ENCODE results near the gene CEMIP.

DNA sequence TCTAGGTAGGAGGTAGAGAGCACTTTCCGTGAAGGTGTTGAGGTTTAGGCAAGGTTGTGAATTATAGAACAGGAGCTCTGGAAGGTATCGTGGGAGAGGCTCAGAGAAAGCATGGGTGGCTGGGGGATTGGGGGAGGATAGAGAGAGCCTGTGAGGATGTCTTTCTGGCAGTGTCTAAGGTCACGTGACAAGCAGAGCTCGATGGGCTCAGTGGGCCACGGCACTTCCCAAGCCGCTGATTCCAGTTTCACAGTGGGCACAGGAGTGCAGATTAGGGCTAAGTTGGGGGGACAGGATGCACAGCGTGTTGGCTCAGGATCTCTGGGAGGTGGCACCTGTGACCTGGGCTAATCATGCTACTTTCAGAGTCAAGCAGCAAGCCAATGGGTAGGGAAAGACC lies 52.0 kb downstream of the CEMIP start:
- TF ChIP-seq, protein P1, sequence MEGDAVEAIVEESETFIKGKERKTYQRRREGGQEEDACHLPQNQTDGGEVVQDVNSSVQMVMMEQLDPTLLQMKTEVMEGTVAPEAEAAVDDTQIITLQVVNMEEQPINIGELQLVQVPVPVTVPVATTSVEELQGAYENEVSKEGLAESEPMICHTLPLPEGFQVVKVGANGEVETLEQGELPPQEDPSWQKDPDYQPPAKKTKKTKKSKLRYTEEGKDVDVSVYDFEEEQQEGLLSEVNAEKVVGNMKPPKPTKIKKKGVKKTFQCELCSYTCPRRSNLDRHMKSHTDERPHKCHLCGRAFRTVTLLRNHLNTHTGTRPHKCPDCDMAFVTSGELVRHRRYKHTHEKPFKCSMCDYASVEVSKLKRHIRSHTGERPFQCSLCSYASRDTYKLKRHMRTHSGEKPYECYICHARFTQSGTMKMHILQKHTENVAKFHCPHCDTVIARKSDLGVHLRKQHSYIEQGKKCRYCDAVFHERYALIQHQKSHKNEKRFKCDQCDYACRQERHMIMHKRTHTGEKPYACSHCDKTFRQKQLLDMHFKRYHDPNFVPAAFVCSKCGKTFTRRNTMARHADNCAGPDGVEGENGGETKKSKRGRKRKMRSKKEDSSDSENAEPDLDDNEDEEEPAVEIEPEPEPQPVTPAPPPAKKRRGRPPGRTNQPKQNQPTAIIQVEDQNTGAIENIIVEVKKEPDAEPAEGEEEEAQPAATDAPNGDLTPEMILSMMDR (conservative IDR thresholded peaks at IDR 0.05) = no peak
- no peak for TF ChIP-seq EZH2 (IDR thresholded peaks at IDR 0.05; ENCODE audit: low read depth)
